GM21717 (cell line): ENCODE data around the gene SLA2.
"Not testable (repeated sequence)": the region's sequence is repeated elsewhere in the genome, so short reads cannot be mapped to it uniquely, and the experiment has no call there.

Experiments used
- ATAC-seq: cut with Tn5 transposase; IDR thresholded peaks from one replicate; pipeline ENCODE4 v1.9.1; 2021; ENCODE audit warnings: mild to moderate bottlenecking, moderate library complexity; ENCODE audit not compliant: unreplicated experiment

SLA2 gene

GRCh38 chr20:36646678-36647077 lies 682 bp upstream of the SLA2 start:
- ATAC-seq = no peak

- no peak for ATAC-seq
These were observed 643 bp downstream of the SLA2 start for GRCh38 chr20:36645353-36645752.

- no peak for ATAC-seq
These were observed 1.3 kb downstream of the SLA2 start for GRCh38 chr20:36644706-36645095.

- no peak for ATAC-seq
These were observed 1.8 kb downstream of the SLA2 start for GRCh38 chr20:36644032-36644705.

- ATAC-seq = no peak
These were observed 3.9 kb downstream of the SLA2 start for GRCh38 chr20:36642136-36642535.

- ATAC-seq = no peak
These were observed 4.5 kb downstream of the SLA2 start for GRCh38 chr20:36641506-36641843.

GRCh38 chr20:36638876-36639400 lies 7.1 kb downstream of the SLA2 start:
- ATAC-seq = not testable (repeated sequence)

GRCh38 chr20:36634342-36634741 lies 11.7 kb downstream of the SLA2 start:
- ATAC-seq = no peak

- no peak for ATAC-seq
These were observed 12.7 kb downstream of the SLA2 start for GRCh38 chr20:36633285-36633772.

GRCh38 chr20:36632487-36633284 lies 13.3 kb downstream of the SLA2 start:
- ATAC-seq = no peak

- no peak for ATAC-seq
These were observed 13.9 kb downstream of the SLA2 start for GRCh38 chr20:36632147-36632486.

GRCh38 chr20:36631646-36632045 lies 14.3 kb downstream of the SLA2 start:
- no peak for ATAC-seq

GRCh38 chr20:36629719-36630681 lies 16.0 kb downstream of the SLA2 start:
- ATAC-seq = no peak

- no peak for ATAC-seq
These were observed 17.9 kb downstream of the SLA2 start for GRCh38 chr20:36628076-36628475.

- no peak for ATAC-seq
These were observed 21.1 kb downstream of the SLA2 start for GRCh38 chr20:36624944-36625324.

GRCh38 chr20:36624068-36624943 lies 21.7 kb downstream of the SLA2 start:
- no peak for ATAC-seq

- ATAC-seq = no peak
These were observed 22.6 kb downstream of the SLA2 start for GRCh38 chr20:36623444-36623843.

GRCh38 chr20:36620917-36621316 lies 25.1 kb downstream of the SLA2 start:
- ATAC-seq = no peak

GRCh38 chr20:36614781-36615557 lies 31.0 kb downstream of the SLA2 start:
- no peak for ATAC-seq
